Amygdala (tissue), 56 donors: ENCODE measurements around the gene ADGRF1.
A peak's percentile ranks its signal among the peaks of the same experiment; 100 is the strongest.
"Not testable (repeated sequence)": the region's sequence is repeated elsewhere in the genome, so short reads cannot be mapped to it uniquely, and the experiment has no call there.

Experiments
- DNase-seq, 56 donors: peaks; one replicate each; lab custom pipeline; 2025; lab: John Stamatoyannopoulos, UW

ADGRF1 gene

DNA sequence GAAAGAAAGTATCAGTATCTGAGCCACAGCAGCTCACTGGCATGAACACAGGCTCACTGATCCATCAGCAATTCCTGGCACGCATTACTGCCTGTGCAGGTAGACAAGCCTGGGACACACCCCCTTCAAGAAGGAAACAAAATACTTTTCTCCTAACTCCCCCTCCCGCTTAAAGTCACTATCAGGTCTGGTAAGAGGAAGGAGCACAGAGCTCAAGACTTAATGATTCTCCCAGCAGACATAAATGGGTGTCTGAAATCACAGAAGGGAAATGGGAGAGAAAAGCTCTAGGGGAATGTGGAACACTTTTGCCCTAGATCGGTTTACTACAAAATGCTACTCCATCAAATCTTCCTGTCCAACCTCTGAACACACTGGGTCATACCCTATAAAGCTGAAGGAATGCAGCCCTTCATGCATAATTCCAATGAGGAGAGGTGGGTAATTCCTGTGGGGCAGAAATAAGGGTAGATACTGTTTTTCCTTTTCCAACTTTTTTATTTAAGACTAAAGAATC is at the start of gene ADGRF1:
Gene ADGRF1, minus strand, starts transcription at position 58 of the 517 bp plus-strand sequence. CDS start 13,271 bp downstream, outside the sequence.
- no peak for DNase-seq

DNA sequence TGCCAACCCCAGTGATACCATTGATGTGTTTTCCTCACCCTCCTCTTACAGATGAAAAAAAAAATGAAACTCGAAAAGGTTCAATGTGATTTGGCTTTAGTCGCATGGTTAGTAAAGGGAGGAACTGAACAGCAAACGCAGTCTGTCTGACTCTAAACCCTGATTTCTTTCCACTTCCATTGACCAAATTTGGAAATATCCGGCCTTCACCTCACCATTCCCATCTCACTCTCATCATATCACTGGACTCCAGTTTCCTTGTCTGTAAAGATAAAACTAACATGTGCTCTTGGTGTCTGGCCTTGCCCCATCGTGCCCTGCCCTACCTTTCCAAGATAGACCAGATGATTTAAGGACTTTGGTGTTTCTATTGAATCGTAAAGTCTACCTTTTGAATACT is 48.7 kb upstream of the ADGRF1 start:
- DNase-seq: no peak

DNA sequence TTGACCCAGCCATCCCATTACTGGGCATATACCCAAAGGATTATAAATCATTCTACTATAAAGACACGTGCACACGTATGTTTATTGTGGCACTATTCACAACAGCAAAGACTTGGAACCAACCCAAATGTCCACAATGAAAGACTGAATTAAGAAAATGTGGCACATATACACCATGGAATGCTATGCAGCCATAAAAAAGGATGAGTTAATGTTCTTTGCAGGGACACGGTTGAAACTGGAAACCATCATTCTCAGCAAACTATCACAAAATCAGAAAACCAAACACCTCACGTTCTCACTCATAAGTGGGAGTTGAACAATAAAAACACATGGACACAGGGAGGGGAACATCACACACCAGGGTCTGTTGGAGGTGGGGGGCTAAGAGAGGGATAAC is 47.3 kb upstream of the ADGRF1 start:
- not testable (repeated sequence) for DNase-seq

DNA sequence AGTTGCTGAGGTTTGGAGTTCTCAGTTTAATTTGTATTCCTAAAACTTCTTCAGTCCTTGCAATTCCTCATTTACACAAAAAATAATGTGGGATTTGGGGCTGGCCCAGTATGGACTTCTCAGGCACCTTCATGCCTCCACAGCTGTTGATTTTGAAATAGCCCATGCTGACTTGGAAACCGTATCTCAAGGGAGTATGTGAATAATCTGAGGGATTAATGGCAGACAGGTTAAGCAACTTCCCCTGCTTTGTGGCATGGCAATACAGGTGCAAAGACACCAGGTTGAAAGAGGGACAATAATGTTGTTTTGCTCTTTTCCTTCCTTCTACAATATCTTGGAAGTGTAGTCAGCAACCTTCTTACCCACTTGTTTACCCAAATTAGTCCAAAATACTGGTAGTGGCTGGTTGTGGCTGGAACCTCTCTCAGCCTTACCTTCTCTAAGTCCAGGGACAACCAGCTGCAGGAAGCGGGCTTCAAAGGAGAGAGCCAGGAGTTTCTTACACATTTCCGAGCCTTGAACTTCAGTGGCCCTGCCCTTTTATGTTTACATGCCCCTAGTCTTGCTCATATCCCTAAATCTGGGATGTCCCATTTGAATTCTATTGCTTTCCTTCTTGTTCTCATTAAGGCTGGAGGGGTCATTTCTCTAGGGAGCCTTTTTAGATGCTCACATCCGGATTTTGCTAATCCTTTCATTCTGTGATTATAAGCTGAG is 44.1 kb upstream of the ADGRF1 start:
- no peak for DNase-seq

DNA sequence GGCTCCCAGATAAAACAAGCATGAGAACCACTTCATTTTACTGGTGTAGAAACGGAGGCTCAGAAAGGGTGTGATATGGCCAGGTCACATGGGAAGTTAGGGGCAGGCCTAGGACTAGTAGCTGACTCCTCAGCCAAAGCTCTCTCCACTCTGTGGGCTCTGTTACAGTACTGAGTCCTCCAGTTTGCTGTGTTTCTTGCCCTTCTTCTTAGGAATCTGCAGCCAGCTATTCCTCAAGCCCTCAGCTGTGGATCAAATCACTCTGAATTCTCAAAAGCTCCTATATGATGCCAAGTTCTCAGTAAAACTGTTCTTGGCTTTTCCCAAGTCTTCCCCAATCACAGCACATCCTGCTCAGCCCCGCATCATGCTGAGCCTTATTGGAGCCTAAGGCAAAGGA is 42.5 kb upstream of the ADGRF1 start:
- no peak for DNase-seq

DNA sequence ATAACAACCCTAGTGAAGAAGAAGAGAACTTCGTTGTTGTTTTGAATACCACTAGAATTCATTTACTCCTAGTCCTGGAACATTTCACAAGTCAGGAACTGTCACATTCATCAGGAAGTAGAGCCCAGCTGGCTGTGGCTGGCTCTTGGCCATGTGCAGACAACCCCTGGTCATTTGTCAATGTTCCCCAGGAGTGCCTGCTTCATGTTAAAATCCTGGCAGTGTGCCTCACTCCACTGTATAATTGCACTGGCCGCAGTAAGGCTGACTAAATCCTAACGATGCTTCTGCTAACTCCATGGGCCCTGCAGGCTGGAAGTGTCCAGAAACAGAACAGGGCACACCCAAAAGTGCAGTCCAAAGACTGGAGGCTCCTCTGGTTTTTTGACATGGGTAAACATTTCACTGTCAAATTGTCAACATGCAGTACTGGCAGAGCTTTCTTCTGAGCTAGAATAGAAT is 41.5 kb upstream of the ADGRF1 start:
- DNase-seq: peak in 12 of 56 donors; percentile 3 to 67 (median 10)

GRCh38 chr6:47080083-47080596 is 38.0 kb upstream of the ADGRF1 start:
- DNase-seq: no peak

DNA sequence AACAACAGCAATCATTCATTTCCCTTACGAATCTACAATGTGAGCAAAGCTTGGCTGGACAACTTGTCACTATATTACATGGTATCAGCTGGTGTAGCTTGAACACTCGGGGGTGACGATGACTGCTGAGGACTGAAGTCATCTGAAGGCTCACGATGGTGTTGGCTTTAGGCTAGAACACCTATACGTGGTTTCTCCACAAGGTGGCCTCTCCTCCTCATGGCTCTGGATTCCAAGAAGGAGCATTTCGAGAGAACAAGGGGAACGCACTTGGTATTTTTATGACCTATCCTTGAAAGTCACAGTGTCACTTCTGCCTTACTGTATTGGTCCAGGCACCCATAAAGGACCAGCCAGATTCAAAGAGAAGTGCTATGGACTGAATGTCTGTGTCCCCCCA is 37.5 kb upstream of the ADGRF1 start:
- DNase-seq: no peak

DNA sequence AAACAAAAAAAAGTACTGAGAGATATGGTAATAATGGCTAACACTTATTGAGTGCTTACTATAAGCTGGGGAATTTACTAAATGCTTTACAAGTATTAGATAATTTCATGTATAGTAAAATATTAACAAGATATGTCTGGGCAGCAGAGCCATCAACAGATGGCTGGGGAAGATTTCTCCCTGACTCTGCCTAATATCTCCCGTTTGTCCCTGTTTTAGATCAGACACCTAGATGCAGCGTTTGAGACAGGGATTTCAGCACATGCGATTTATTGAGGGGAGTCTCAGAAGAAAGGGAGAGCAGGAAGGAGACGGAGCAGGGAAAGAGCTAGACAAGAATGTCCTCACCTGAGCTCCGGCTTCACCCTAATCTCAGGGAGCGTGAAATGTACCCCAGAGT is 36.9 kb upstream of the ADGRF1 start:
- DNase-seq: no peak

DNA sequence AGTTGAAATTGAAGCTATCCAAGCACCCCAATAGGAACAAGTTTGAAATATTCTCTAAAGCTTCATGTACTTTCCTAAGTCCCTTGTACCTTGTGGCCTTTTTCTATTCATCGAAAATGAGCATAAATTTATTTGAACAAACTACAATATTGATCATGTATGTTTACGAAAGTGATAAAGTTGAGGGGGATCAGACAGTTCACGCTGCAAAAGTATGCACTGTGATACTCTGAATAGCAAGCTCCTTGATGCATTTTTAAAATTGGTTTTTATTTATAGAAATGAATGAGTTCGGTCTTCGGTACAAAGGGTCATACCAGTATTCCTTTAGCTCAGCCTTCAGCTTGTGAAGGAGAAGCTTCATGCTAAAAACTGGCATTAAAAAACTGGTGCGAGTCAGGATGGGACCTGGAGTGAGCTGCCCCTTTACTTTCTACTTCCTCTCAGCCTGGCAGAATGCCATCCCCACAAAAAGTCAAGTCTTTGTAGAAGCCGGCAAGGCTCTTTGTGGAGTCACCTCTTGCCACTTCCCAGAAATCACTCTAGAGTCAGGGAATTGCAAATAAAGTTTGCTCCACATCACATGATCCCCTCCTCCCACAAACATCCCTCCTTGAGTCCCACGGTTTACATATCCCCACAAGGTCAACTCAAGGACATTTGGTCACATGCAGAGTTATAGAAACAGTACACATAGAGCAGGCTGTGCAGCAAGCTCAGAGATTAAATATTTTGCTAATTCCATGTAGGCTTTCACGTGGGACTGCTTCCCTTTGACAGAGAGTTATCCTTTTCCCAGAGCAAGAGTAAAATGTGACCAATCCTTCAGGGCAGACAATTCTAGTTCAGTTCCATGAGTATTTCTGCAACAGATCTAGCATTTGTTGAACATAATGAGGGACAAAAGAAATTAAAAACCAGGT is 34.6 kb upstream of the ADGRF1 start:
- DNase-seq: peak in 3 of 56 donors; percentile 4 to 74 (median 5)

- peak in 10 of 56 donors; percentile 6 to 35 (median 20) for DNase-seq
Measured at GRCh38 chr6:47075741-47076421, 33.7 kb upstream of the ADGRF1 start.

GRCh38 chr6:47075168-47075567 is 33.0 kb upstream of the ADGRF1 start:
- peak in 5 of 56 donors; percentile 3 to 9 (median 5) for DNase-seq

GRCh38 chr6:47073125-47074110 is 31.3 kb upstream of the ADGRF1 start:
- DNase-seq: no peak

GRCh38 chr6:47072667-47073066 is 30.5 kb upstream of the ADGRF1 start:
- DNase-seq: no peak

DNA sequence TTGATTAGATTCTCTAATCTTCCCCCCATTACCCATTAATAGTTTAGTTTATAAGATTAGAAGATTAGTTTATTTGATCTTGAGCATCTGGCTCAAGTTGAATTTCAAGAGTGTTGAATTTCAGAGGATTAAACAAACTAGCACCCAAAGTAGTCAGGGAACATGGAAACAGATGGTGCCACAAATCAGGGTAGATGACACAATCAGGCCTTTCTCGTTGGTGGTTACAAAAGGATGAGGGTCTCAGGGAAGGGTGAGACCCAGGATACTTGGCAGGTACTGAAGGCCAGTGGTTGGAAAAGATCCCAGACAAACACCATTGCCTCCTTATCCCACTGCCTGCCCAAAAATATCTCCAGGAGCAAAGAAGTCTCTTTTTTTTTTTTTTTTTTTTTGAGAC is 29.5 kb upstream of the ADGRF1 start:
- no peak for DNase-seq

DNA sequence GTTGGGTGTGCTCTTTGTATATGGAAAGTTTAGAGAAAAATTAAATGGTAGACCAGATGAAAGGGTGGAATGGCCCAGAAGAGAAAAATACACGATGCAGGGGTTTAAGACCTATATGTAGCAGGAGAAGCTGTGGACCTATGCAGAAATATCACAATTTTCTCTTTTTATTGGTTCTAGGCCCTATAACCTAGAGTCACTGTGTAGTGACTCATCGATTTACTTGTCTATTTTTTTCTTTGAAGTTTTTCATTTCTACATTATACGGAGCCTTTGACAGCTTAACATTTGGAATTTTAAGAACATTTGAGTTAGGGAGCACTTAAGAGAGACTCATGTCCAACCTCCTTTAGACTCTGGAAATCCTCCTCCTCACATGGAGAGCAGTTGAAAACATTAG is 28.3 kb upstream of the ADGRF1 start:
- no peak for DNase-seq

DNA sequence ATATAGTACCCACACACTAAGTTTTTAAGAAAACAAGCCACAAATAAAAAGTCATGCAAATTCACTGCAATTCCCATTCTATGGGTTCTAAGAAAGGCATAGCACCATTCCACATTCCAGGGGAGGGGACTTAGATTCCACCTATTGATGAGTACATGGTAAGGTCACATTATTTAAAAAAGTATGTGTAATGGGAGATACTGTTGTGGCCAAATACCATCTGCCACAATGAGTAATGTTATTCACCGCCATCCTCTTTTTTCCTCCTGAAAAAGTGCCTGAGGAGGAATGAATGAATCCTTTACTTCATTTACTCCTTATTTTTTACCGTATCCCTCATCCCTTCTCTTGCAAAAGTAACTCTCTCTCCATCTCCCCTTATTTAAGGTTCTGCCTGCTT is 27.0 kb upstream of the ADGRF1 start:
- DNase-seq: no peak

DNA sequence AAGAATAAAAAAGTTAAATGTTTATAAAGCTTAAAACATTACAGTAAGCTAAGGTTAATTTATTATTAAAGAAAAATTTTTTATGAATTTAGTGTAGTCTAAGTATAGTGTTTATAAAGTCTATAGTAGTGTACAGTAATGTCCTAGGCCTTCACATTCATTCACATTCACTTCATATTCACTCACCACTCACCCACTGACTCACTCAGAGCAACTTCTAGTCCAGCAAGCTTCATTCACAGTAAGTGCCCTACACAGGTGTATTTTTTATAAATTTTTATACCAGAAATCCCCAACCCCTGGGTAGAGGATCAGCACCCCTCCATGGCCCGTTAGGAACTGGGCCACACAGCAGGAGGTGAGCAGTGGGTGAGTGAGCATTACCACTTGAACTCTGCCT is 24.3 kb upstream of the ADGRF1 start:
- DNase-seq: no peak

GRCh38 chr6:47064274-47064673 is 22.1 kb upstream of the ADGRF1 start:
- no peak for DNase-seq
